Posterior cingulate gyrus (tissue), 11 donors: Measurements from ENCODE around the gene BCL2L13.
"Not testable (repeated sequence)": the region's sequence is repeated elsewhere in the genome, so short reads cannot be mapped to it uniquely, and the experiment has no call there.

Experiments used
- DNase-seq, 10 donors: peaks; one replicate each; pipeline versions ENCODE4 v3.0.0 to v3.0.0-alpha.2; 2020 to 2021; ENCODE audit warnings: mixed read lengths in 3 of 10
- intact Hi-C: fragments of 100-400 bp; cut with DNase I; formaldehyde crosslinking; loops from one replicate; pipeline ENCODE4 v1.15.1; 2023

The BCL2L13 gene

GRCh38 chr22:17678817-17679385, 40.3 kb downstream of the BCL2L13 start:
- DNase-seq: no peak
- intact Hi-C loops: no loop called here

GRCh38 chr22:17684245-17684644, 45.7 kb downstream of the BCL2L13 start:
- DNase-seq: no peak
- intact Hi-C loops: no loop called here

GRCh38 chr22:17692841-17693240, 54.3 kb downstream of the BCL2L13 start:
- intact Hi-C loops: no loop called here
- no peak for DNase-seq

- no peak for DNase-seq
- intact Hi-C loops: no loop called here
Observed at GRCh38 chr22:17694193-17694592, 55.6 kb downstream of the BCL2L13 start.

GRCh38 chr22:17694752-17695151, 56.2 kb downstream of the BCL2L13 start:
- intact Hi-C loops: no loop called here
- DNase-seq: no peak

GRCh38 chr22:17695986-17696385, 57.4 kb downstream of the BCL2L13 start:
- intact Hi-C loops: no loop called here
- DNase-seq: no peak

- intact Hi-C loops, DNase-seq: not testable (repeated sequence)
Observed at GRCh38 chr22:17697196-17697595, 58.6 kb downstream of the BCL2L13 start.

GRCh38 chr22:17698276-17698675, 59.7 kb downstream of the BCL2L13 start:
- intact Hi-C loops, DNase-seq: not testable (repeated sequence)

GRCh38 chr22:17698948-17699347, 60.4 kb downstream of the BCL2L13 start:
- no peak for DNase-seq

GRCh38 chr22:17699696-17700340, 61.3 kb downstream of the BCL2L13 start:
- DNase-seq: no peak
- intact Hi-C loops: no loop called here

More at GRCh38 chr22:17698948-17699347, 60.4 kb downstream of the BCL2L13 start:
- intact Hi-C loops: no loop called here

- DNase-seq: no peak
- intact Hi-C loops: no loop called here
Observed at GRCh38 chr22:17700778-17701177, 62.2 kb downstream of the BCL2L13 start.

GRCh38 chr22:17703811-17704210, 65.3 kb downstream of the BCL2L13 start:
- DNase-seq: no peak
- intact Hi-C loops: no loop called here

- DNase-seq: no peak
- intact Hi-C loops: no loop called here
Observed at GRCh38 chr22:17705546-17705945, 67.0 kb downstream of the BCL2L13 start.

- intact Hi-C loops: no loop called here
- peak in 1 of 10 donors; percentile 29 for DNase-seq
Observed at GRCh38 chr22:17705951-17706900, 67.7 kb downstream of the BCL2L13 start.

GRCh38 chr22:17706947-17707346, 68.4 kb downstream of the BCL2L13 start:
- intact Hi-C loops: no loop called here
- no peak for DNase-seq

GRCh38 chr22:17707526-17707925, 69.0 kb downstream of the BCL2L13 start:
- intact Hi-C loops: no loop called here
- DNase-seq: no peak

- intact Hi-C loops: no loop called here
- no peak for DNase-seq
Observed at GRCh38 chr22:17710023-17710422, 71.5 kb downstream of the BCL2L13 start.

GRCh38 chr22:17712441-17712840, 73.9 kb downstream of the BCL2L13 start:
- intact Hi-C loops: no loop called here
- no peak for DNase-seq

GRCh38 chr22:17716529-17716928, 78.0 kb downstream of the BCL2L13 start:
- intact Hi-C loops: no loop called here
- no peak for DNase-seq

- intact Hi-C loops: no loop called here
- DNase-seq: no peak
Observed at GRCh38 chr22:17717708-17718107, 79.2 kb downstream of the BCL2L13 start.

GRCh38 chr22:17719911-17720310, 81.4 kb downstream of the BCL2L13 start:
- intact Hi-C loops: no loop called here
- DNase-seq: no peak
